ENCODE data around the gene EML4. TPM values are rescaled to one million over a fixed set of nuclear protein-coding genes. Genes with fewer than 3 reads are reported as not detected.

EML4 gene
- total and polyA plus RNA-seq, 10 donors, result 25.4 to 176 (median 88.2) TPM

GRCh38 chr2:42327125-42327524 lies 158.0 kb downstream of the EML4 start:
- H3K27ac ChIP-seq, result no peak overlapping the region
- WGBS, 5 donors, result 81 to 85% (median 82%) methylated on average over 4 of the region's 4 CpGs
- H3K36me3 ChIP-seq, result peaks cover 5 to 100% (median 73%) of the 10 kb centered on the region in 6 donors
- intact Hi-C loops (cut with DNase I; ENCODE audit: low total_unique reads), result loop anchor here (10.0 kb wide), 1 partner anchor 232 kb away; no protein-coding TSS in a partner anchor
- DNase-seq, result no peak
- no peaks in the 10 kb centered on the region for H3K27me3 ChIP-seq (replicated peaks in 1 of 7)
- no peak overlapping the region for H3K4me3 ChIP-seq
- no peaks in the 10 kb centered on the region for H3K9me3 ChIP-seq
- TF ChIP-seq POLR2AphosphoS5 (IDR thresholded peaks at IDR 0.05), result no peak
- no peak for TF ChIP-seq POLR2A (IDR thresholded peaks at IDR 0.05)
- no peak for TF ChIP-seq CTCF (IDR thresholded peaks at IDR 0.05 in 8 of 11, conservative IDR thresholded peaks at IDR 0.05 in 3 of 11)
- peaks cover 0 to 6% (median 0%) of the 10 kb centered on the region in 6 donors for H3K4me1 ChIP-seq

GRCh38 chr2:42328148-42328833 lies 159.1 kb downstream of the EML4 start:
- Histone ChIP-seq H3K27ac (peak overlapping the region in 1 of 8 donors; percentile 12), H3K4me1 (peaks cover 0 to 6% (median 0%) of the 10 kb centered on the region in 6 donors), H3K4me3 (no peak overlapping the region), H3K9me3 (no peaks in the 10 kb centered on the region), H3K27me3 (replicated peaks in 1 of 7) (no peaks in the 10 kb centered on the region), H3K36me3 (peaks cover 5 to 100% (median 80%) of the 10 kb centered on the region in 6 donors)
- no peak for DNase-seq
- intact Hi-C loops (cut with DNase I; ENCODE audit: low total_unique reads), result loop anchor here (10.0 kb wide), 1 partner anchor 233 kb away; no protein-coding TSS in a partner anchor
- TF ChIP-seq POLR2AphosphoS5 (IDR thresholded peaks at IDR 0.05) (no peak), CTCF (IDR thresholded peaks at IDR 0.05 in 8 of 11, conservative IDR thresholded peaks at IDR 0.05 in 3 of 11) (peak in 8 of 11 experiments; percentile 16 to 46 (median 38))
- 69 to 80% (median 78%) methylated on average over 3 of the region's 3 CpGs for WGBS, 5 donors

GRCh38 chr2:42328923-42329322 lies 159.8 kb downstream of the EML4 start:
- no peak for TF ChIP-seq POLR2A (IDR thresholded peaks at IDR 0.05)
- no peak for TF ChIP-seq POLR2AphosphoS5 (IDR thresholded peaks at IDR 0.05)
- TF ChIP-seq CTCF (IDR thresholded peaks at IDR 0.05 in 8 of 11, conservative IDR thresholded peaks at IDR 0.05 in 3 of 11), result no peak
- Histone ChIP-seq H3K4me1 (peaks cover 0 to 6% (median 0%) of the 10 kb centered on the region in 6 donors), H3K27me3 (replicated peaks in 1 of 7) (no peaks in the 10 kb centered on the region), H3K4me3 (no peak overlapping the region), H3K36me3 (peaks cover 5 to 100% (median 84%) of the 10 kb centered on the region in 6 donors), H3K27ac (no peak overlapping the region), H3K9me3 (no peaks in the 10 kb centered on the region)
- DNase-seq, result no peak
- intact Hi-C loops (cut with DNase I; ENCODE audit: low total_unique reads), result loop anchor here (10.0 kb wide), 1 partner anchor 234 kb away; no protein-coding TSS in a partner anchor
- WGBS, 5 donors, result 94 to 97% (median 96%) methylated on average over 6 of the region's 6 CpGs

GRCh38 chr2:42329736-42330135 lies 160.6 kb downstream of the EML4 start:
- peaks cover 5 to 100% (median 89%) of the 10 kb centered on the region in 6 donors for H3K36me3 ChIP-seq
- intact Hi-C loops (cut with DNase I; ENCODE audit: low total_unique reads), result loop anchor here (10.0 kb wide), 1 partner anchor 235 kb away; no protein-coding TSS in a partner anchor
- H3K4me3 ChIP-seq, result no peak overlapping the region
- no peaks in the 10 kb centered on the region for H3K9me3 ChIP-seq
- no peak for DNase-seq
- peak overlapping the region in 3 of 8 donors; percentile 8 to 22 (median 19) for H3K27ac ChIP-seq
- WGBS, 5 donors, result 82 to 94% (median 90%) methylated on average over 5 of the region's 5 CpGs
- H3K27me3 ChIP-seq (replicated peaks in 1 of 7), result no peaks in the 10 kb centered on the region
- peaks cover 0 to 4% (median 0%) of the 10 kb centered on the region in 6 donors for H3K4me1 ChIP-seq
- no peak for TF ChIP-seq POLR2AphosphoS5 (IDR thresholded peaks at IDR 0.05)

Measured in spleen (tissue), 11 donors.